ENCODE results near the gene MTPN. TPM values are rescaled to one million over a fixed set of nuclear protein-coding genes. Genes with fewer than 3 reads are reported as not detected.

Gene MTPN
- total RNA-seq, 1 donor from 2014 or later, result 144 TPM

GRCh38 chr7:135946289-135947055 lies 30.7 kb downstream of the MTPN start:
- H3K4me3 ChIP-seq, result no peak overlapping the region
- no peak for TF ChIP-seq CTCF (IDR thresholded peaks at IDR 0.05)
- no peak for DNase-seq
- peaks cover 25% of the 10 kb centered on the region for H3K36me3 ChIP-seq
- H3K27ac ChIP-seq, result no peak overlapping the region
- no peak for ATAC-seq
- no peaks in the 10 kb centered on the region for H3K27me3 ChIP-seq (ENCODE audit: low read depth)
- intact Hi-C loops (cut with DNase I), result no loop called here
- no peaks in the 10 kb centered on the region for H3K9me3 ChIP-seq
- H3K4me1 ChIP-seq, result no peaks in the 10 kb centered on the region

GRCh38 chr7:135944753-135945152 lies 32.4 kb downstream of the MTPN start:
- DNase-seq (no peak), ATAC-seq (no peak)
- Histone ChIP-seq H3K36me3 (peaks cover 8% of the 10 kb centered on the region), H3K27ac (no peak overlapping the region), H3K4me3 (no peak overlapping the region), H3K27me3 (ENCODE audit: low read depth) (no peaks in the 10 kb centered on the region), H3K4me1 (no peaks in the 10 kb centered on the region), H3K9me3 (no peaks in the 10 kb centered on the region)
- TF ChIP-seq CTCF (IDR thresholded peaks at IDR 0.05), result no peak
- intact Hi-C loops (cut with DNase I), result no loop called here

GRCh38 chr7:135943134-135943879 lies 33.9 kb downstream of the MTPN start:
- Histone ChIP-seq H3K9me3 (no peaks in the 10 kb centered on the region), H3K4me3 (no peak overlapping the region), H3K4me1 (peaks cover 6% of the 10 kb centered on the region), H3K27ac (no peak overlapping the region), H3K36me3 (no peaks in the 10 kb centered on the region), H3K27me3 (ENCODE audit: low read depth) (no peaks in the 10 kb centered on the region)
- no peak for TF ChIP-seq CTCF (IDR thresholded peaks at IDR 0.05)
- ATAC-seq (no peak), DNase-seq (no peak)
- intact Hi-C loops (cut with DNase I), result no loop called here

DNA sequence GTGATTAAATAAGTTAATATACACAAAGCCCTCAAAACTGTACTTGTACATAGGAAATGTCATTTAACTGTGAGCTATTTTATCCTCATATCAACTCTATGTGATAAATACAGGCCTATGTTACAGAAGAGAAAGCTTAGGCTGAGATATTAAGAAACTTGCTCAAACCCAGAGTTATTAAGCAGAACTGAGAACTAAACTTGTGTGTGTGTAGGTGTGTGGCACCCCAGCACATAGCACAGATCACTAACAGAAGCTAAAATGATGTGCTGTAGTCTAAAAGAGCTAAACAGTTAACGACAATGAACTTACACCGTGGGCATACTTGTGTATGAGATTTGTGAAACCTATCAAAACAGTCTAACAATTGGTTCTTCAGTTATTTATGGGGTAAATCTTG lies 34.5 kb downstream of the MTPN start:
- no peak for ATAC-seq
- intact Hi-C loops (cut with DNase I), result no loop called here
- no peak for DNase-seq

More for the DNA sequence above, 34.5 kb downstream of the MTPN start:
- TF ChIP-seq CTCF (IDR thresholded peaks at IDR 0.05), result no peak
- no peak overlapping the region for H3K27ac ChIP-seq
- peaks cover 11% of the 10 kb centered on the region for H3K4me1 ChIP-seq
- no peaks in the 10 kb centered on the region for H3K9me3 ChIP-seq
- H3K27me3 ChIP-seq (ENCODE audit: low read depth), result no peaks in the 10 kb centered on the region
- H3K4me3 ChIP-seq, result no peak overlapping the region
- H3K36me3 ChIP-seq, result no peaks in the 10 kb centered on the region

Data from lower lobe of right lung (tissue), 2 donors.